Measurements from ENCODE around the gene GPR35. TPM values are rescaled to one million over a fixed set of nuclear protein-coding genes. Genes with fewer than 3 reads are reported as not detected.

Gene GPR35
- total and polyA plus RNA-seq, 10 of the 15 experiments (the other 5 are each of a cell fraction or from before 2014, with no cell fraction given) = 0.14 to 1.6 (median 0.75) TPM; not detected in 3

- TF ChIP-seq EED (IDR thresholded peaks at IDR 0.05; ENCODE audit: low read depth) (no peak), GABPA (IDR thresholded peaks at IDR 0.05; ENCODE audit: low read depth) (no peak), NRF1 (conservative IDR thresholded peaks at IDR 0.05; ENCODE audit: low read depth, low read length) (no peak)
- intact Hi-C loops (cut with micrococcal nuclease; ENCODE audit: unreplicated experiment) = no loop called here
- no peaks in the 10 kb centered on the region for H4K20me1 ChIP-seq (ENCODE audit: control insufficient read depth, insufficient read depth)
- DNase-seq (ENCODE audit: low read depth, low spot score) (no peak), FAIRE-seq (no peak), ATAC-seq (no peak)
- no peak overlapping the region for H3K4me2 ChIP-seq (ENCODE audit: control insufficient read depth, insufficient read depth)
- no peaks in the 10 kb centered on the region for H3K27me3 ChIP-seq (replicated peaks in 1 of 2; ENCODE audit: control insufficient read depth in 2 of 2, insufficient read depth in 2 of 2, low read length in 1 of 2)
- in situ Hi-C loops (cut with MboI) = no loop called here
- POLR2A ChIA-PET = no interaction called here
- 77% methylated on average over 12 of the region's 12 CpGs for WGBS (ENCODE audit: insufficient coverage, insufficient replicate concordance, low lambda C conversion rate, missing lambda C conversion rate)
- CTCF ChIA-PET = interaction anchor here (0.5 kb wide), 1 partner anchor 47 kb away, joined by 3 read pairs; no protein-coding TSS in a partner anchor
- H3K4me3 ChIP-seq = no peak overlapping the region
- H3K36me3 ChIP-seq (ENCODE audit: control insufficient read depth in 2 of 2, insufficient read depth in 2 of 2, low read length in 1 of 2) = no peaks in the 10 kb centered on the region
- no peaks in the 10 kb centered on the region for H3K4me1 ChIP-seq (ENCODE audit: control insufficient read depth, insufficient read depth, low read length)
- H3K9me3 ChIP-seq (replicated peaks; ENCODE audit: control insufficient read depth, insufficient read depth, low read length) = no peaks in the 10 kb centered on the region
- H2AFZ ChIP-seq (ENCODE audit: control insufficient read depth, low read depth, low read length) = no peak overlapping the region
- no peak overlapping the region for H3K27ac ChIP-seq (ENCODE audit: control insufficient read depth, insufficient read depth)
- SMC1A ChIA-PET (ENCODE audit: uncharacterized antibody, unreplicated experiment) = no interaction called here
- H3K9ac ChIP-seq (ENCODE audit: control insufficient read depth, insufficient read depth, low read length) = no peak overlapping the region
- BruUV-seq (replicated peaks) = no TSS peak
- no peaks in the 10 kb centered on the region for H3K79me2 ChIP-seq (ENCODE audit: control insufficient read depth, insufficient read depth, low read length)
- RAD21 ChIA-PET (ENCODE audit: unreplicated experiment) = no interaction called here
Measured at GRCh38 chr2:240605867-240606743, 19.2 kb upstream of the GPR35 start.

- ATAC-seq (no peak), DNase-seq (ENCODE audit: low read depth, low spot score) (no peak), FAIRE-seq (no peak)
- POLR2A ChIA-PET = no interaction called here
- CTCF ChIA-PET = no interaction called here
- Histone ChIP-seq H3K4me3 (no peak overlapping the region), H3K9ac (ENCODE audit: control insufficient read depth, insufficient read depth, low read length) (no peak overlapping the region), H3K36me3 (ENCODE audit: control insufficient read depth in 2 of 2, insufficient read depth in 2 of 2, low read length in 1 of 2) (no peaks in the 10 kb centered on the region), H3K27me3 (replicated peaks in 1 of 2; ENCODE audit: control insufficient read depth in 2 of 2, insufficient read depth in 2 of 2, low read length in 1 of 2) (no peaks in the 10 kb centered on the region), H3K27ac (ENCODE audit: control insufficient read depth, insufficient read depth) (no peak overlapping the region), H3K79me2 (ENCODE audit: control insufficient read depth, insufficient read depth, low read length) (no peaks in the 10 kb centered on the region), H2AFZ (ENCODE audit: control insufficient read depth, low read depth, low read length) (no peak overlapping the region), H3K9me3 (replicated peaks; ENCODE audit: control insufficient read depth, insufficient read depth, low read length) (peaks cover 3% of the 10 kb centered on the region; the same call in 2 of the 3 replicates), H3K4me2 (ENCODE audit: control insufficient read depth, insufficient read depth) (no peak overlapping the region), H3K4me1 (ENCODE audit: control insufficient read depth, insufficient read depth, low read length) (peaks cover 3% of the 10 kb centered on the region; the same call in 1 of the 2 replicates), H4K20me1 (ENCODE audit: control insufficient read depth, insufficient read depth) (no peaks in the 10 kb centered on the region)
- RAD21 ChIA-PET (ENCODE audit: unreplicated experiment) = no interaction called here
- in situ Hi-C loops (cut with MboI) (no loop called here), intact Hi-C loops (cut with micrococcal nuclease; ENCODE audit: unreplicated experiment) (no loop called here)
- BruUV-seq (replicated peaks) = no TSS peak
- TF ChIP-seq SP1 (IDR thresholded peaks at IDR 0.05; ENCODE audit: low read depth, low read length) (no peak), RAD21 (IDR thresholded peaks at IDR 0.05; ENCODE audit: insufficient read depth, low read depth, low read length) (no peak), TCF12 (IDR thresholded peaks at IDR 0.05; ENCODE audit: low read depth, low read length) (no peak), STAT3 (IDR thresholded peaks at IDR 0.05; ENCODE audit: low read depth, low read length) (no peak), SPI1 (IDR thresholded peaks at IDR 0.05; ENCODE audit: borderline replicate concordance, insufficient read depth, low read depth, low read length) (0 out of 2 replicates have a peak, but pooled peaks have one; percentile 9), RUNX3 (IDR thresholded peaks at IDR 0.05; ENCODE audit: low read length) (peak; percentile 20; the same call in 1 of the 2 replicates)
- SMC1A ChIA-PET (ENCODE audit: uncharacterized antibody, unreplicated experiment) = no interaction called here
- 64% methylated on average over 10 of the region's 10 CpGs for WGBS (ENCODE audit: insufficient coverage, insufficient replicate concordance, low lambda C conversion rate, missing lambda C conversion rate)
Measured at GRCh38 chr2:240611601-240612210, 13.6 kb upstream of the GPR35 start.

Measured in GM12878 (cell line).